K562 (cell line): Measurements from ENCODE around the gene CCDC167. TPM values are rescaled to one million over a fixed set of nuclear protein-coding genes. Genes with fewer than 3 reads are reported as not detected.

ENCODE experiments used
- ATAC-seq: fragments of 200-7000 bp; cut with Tn5 transposase; 3 replicates; pipeline ENCODE4 v1.9.1; 2020; ENCODE audit warnings: moderate library complexity
- BruUV-seq: library from RNA; stranded (reverse); fragments of 400-500 nt; replicated peaks from 2 replicates; lab custom pipeline; 2021; lab: Mats Ljungman, UMichigan
- CTCF ChIA-PET: fragments of 300-600 bp; formaldehyde crosslinking; extraction: SDS; loops from one replicate; lab custom pipeline; 2021; ENCODE audit warnings: low intra/inter-chr PET ratio; lab: Yijun Ruan, JAX
- POLR2A ChIA-PET: fragments of 300-600, 350-650 bp; sonication (Branson Sonifier 250); formaldehyde crosslinking; extraction: SDS; loops from one replicate; lab custom pipeline; 2021; ENCODE audit warnings: antibody characterized with exemption, inconsistent platforms; lab: Yijun Ruan, JAX
- DNase-seq, 4 experiments: peaks; one replicate each; pipeline versions ENCODE4 v3.0.0 to v3.0.0-alpha.2; 2011 to 2018; ENCODE audit warnings: low spot score in 3 of 4, mixed read lengths in 3 of 4; ENCODE audit errors: extremely low read depth in 1 of 4
- FAIRE-seq: peaks from 2 replicates; lab custom pipeline; 2011; peaks lifted over from hg19 to GRCh38; lab: Jason Lieb, UNC
- H2AFZ ChIP-seq: 2 replicates; pipeline ENCODE4 v1.6.0; 2011; ENCODE audit warnings: low read depth, low read length, control low read depth, inconsistent platforms
- H3K27ac ChIP-seq: fragments of 200-600 bp; 3 replicates; pipeline ENCODE4 v1.8.0; 2011; ENCODE audit warnings: low read depth, mild to moderate bottlenecking, control low read depth, inconsistent platforms, low read length, moderate library complexity, mixed read lengths; ENCODE audit errors: extremely low read depth
- H3K27me3 ChIP-seq, 2 experiments: fragments of 300-600 bp in 1 of 2; 2 replicates in 1 of 2; 3 replicates in 1 of 2; pipeline versions ENCODE4 v1.6.0 to v1.8.0; 2011; ENCODE audit warnings: inconsistent platforms in 2 of 2, low read length in 2 of 2, mild to moderate bottlenecking in 1 of 2, mixed read lengths in 1 of 2, moderate library complexity in 1 of 2; ENCODE audit not compliant: control insufficient read depth in 2 of 2, insufficient read depth in 2 of 2
- H3K36me3 ChIP-seq: fragments of 300-600 bp; 3 replicates; pipeline ENCODE4 v1.8.0; 2011; ENCODE audit warnings: mild to moderate bottlenecking, low read length, inconsistent platforms; ENCODE audit not compliant: control insufficient read depth, insufficient read depth
- H3K4me1 ChIP-seq, 2 experiments: fragments of 200-600 bp in 1 of 2; replicated peaks in 1 of 2; 2 replicates in 1 of 2; 3 replicates in 1 of 2; pipeline versions ENCODE4 v1.5.1 to v1.8.0; 2011; ENCODE audit warnings: inconsistent platforms in 2 of 2, low read length in 2 of 2, mild to moderate bottlenecking in 1 of 2, mixed read lengths in 1 of 2, moderate library complexity in 1 of 2; ENCODE audit not compliant: control insufficient read depth in 2 of 2, insufficient read depth in 2 of 2
- H3K4me2 ChIP-seq: 2 replicates; pipeline ENCODE4 v1.6.1; 2011; ENCODE audit warnings: low read length, control low read depth, inconsistent platforms, mixed read lengths; ENCODE audit not compliant: insufficient read depth
- H3K4me3 ChIP-seq: fragments of 200-600 bp; sonication (generic), shearing (Covaris generic); 2 replicates; pipeline ENCODE4 v1.5.1; 2016; ENCODE audit warnings: control low read depth, inconsistent platforms
- H3K79me2 ChIP-seq: fragments of 200-600 bp; 3 replicates; pipeline ENCODE4 v1.8.0; 2011; ENCODE audit warnings: low read length, inconsistent platforms; ENCODE audit not compliant: control insufficient read depth, insufficient read depth
- H3K9ac ChIP-seq, 2 experiments: 2 replicates each; pipeline versions ENCODE4 v1.6.0 to v1.6.1; 2011; ENCODE audit warnings: low read depth in 2 of 2, low read length in 2 of 2, control low read depth in 1 of 2, inconsistent platforms in 1 of 2, mild to moderate bottlenecking in 1 of 2, mixed read lengths in 1 of 2; ENCODE audit not compliant: insufficient read depth in 1 of 2
- H3K9me1 ChIP-seq: one replicate; pipeline ENCODE4 v1.6.0; 2011; ENCODE audit warnings: inconsistent platforms, mild to moderate bottlenecking, low read length, moderate library complexity; ENCODE audit not compliant: control insufficient read depth, insufficient read depth
- H3K9me3 ChIP-seq: replicated peaks from 2 replicates; pipeline ENCODE4 v1.5.1; 2011; ENCODE audit warnings: low read depth, low read length, inconsistent platforms; ENCODE audit not compliant: control insufficient read depth, insufficient read depth
- H4K20me1 ChIP-seq: replicated peaks from 2 replicates; pipeline ENCODE4 v1.6.1; 2011; ENCODE audit warnings: low read length, inconsistent platforms, mixed read lengths; ENCODE audit not compliant: control insufficient read depth, insufficient read depth
- BCOR ChIP-seq: fragments of 450-650 bp; IDR thresholded peaks from 2 replicates; pipeline ENCODE4 v1.6.1; 2016
- CC2D1A ChIP-seq: fragments of 450-650 bp; IDR thresholded peaks from 2 replicates; pipeline ENCODE4 v1.6.1; 2017; ENCODE audit warnings: mild to moderate bottlenecking
- KDM5B ChIP-seq: fragments of 200-600 bp; sonication (generic); IDR thresholded peaks from 2 replicates; pipeline ENCODE4 v1.6.1; 2012; ENCODE audit warnings: low read depth, mild to moderate bottlenecking, moderate library complexity, low read length, control low read depth, inconsistent platforms; ENCODE audit not compliant: insufficient replicate concordance
- STAT5B ChIP-seq: fragments of 250-450 bp; sonication (Bioruptor Pico); IDR thresholded peaks from 2 replicates; pipeline ENCODE4 v1.8.0; 2021; ENCODE audit warnings: mild to moderate bottlenecking, inconsistent platforms
- YY1 ChIP-seq, 3 experiments: IDR thresholded peaks; 2 replicates each; pipeline ENCODE4 v1.6.1; 2011; ENCODE audit warnings: low read length in 2 of 3, mild to moderate bottlenecking in 2 of 3, moderate library complexity in 2 of 3, borderline replicate concordance in 1 of 3, control low read depth in 1 of 3, low read depth in 1 of 3; ENCODE audit not compliant: insufficient read depth in 3 of 3, insufficient replicate concordance in 2 of 3, control insufficient read depth in 1 of 3, insufficient read length in 1 of 3; ENCODE audit errors: extremely low read depth in 1 of 3
- WGBS: fragments of 100-300 bp; shearing (Covaris generic); methylation state at CpG from one replicate; pipeline ENCODE4 v1.1.6; 2016; ENCODE audit warnings: low coverage, mixed read lengths; ENCODE audit not compliant: insufficient coverage; ENCODE audit errors: missing lambda C conversion rate; 5-methylcytosine and 5-hydroxymethylcytosine counted together
- in situ Hi-C: fragments of 300-500 bp; cut with MboI; formaldehyde crosslinking; loops from 4 replicates; pipeline ENCODE4 v1.15.0; 2018; ENCODE audit warnings: inconsistent platforms, mixed read lengths
- intact Hi-C: fragments of 100-400 bp; cut with micrococcal nuclease; formaldehyde crosslinking; loops from 2 replicates; pipeline ENCODE4 v1.14.2; 2022
- polyA plus RNA-seq, 8 experiments: library from polyadenylated mRNA; depleted of rRNA in 4 of 8; stranded (reverse) in 5 of 8; unstranded in 3 of 8; fragments of >200 nt; fragmentation: Nextera tagmentation in 2 of 8; fragmentation: Illumina TruSeq in 1 of 8; extraction: Ambion mirVana in 2 of 8; extraction: Trizol in 1 of 8; gene quantifications; 2 replicates each; pipeline versions ENCODE4 v1.2.1 to v1.2.3, GENCODE V29; 2011 to 2014; ENCODE audit warnings: inconsistent platforms in 1 of 8, missing spikeins in 1 of 8
- total RNA-seq, 7 experiments: library from RNA; depleted of rRNA in 6 of 7; stranded (reverse); fragments of >200 nt in 6 of 7; fragmentation: Illumina TruSeq in 2 of 7; extraction: Trizol in 2 of 7; gene quantifications; 2 replicates each; pipeline versions ENCODE4 v1.2.1 to v1.2.3, GENCODE V29; 2011 to 2021; ENCODE audit warnings: low replicate concordance in 1 of 7
- TF ChIP-seq, protein P1 (sequence below): fragments of 250-450 bp; sonication (Bioruptor Pico); IDR thresholded peaks from 2 replicates; pipeline ENCODE4 v1.6.1; 2021; ENCODE audit warnings: mild to moderate bottlenecking

The CCDC167 gene
- total and polyA plus RNA-seq, 9 of the 15 experiments (the other 6 are each of a cell fraction or from before 2014, with no cell fraction given): 26.0 to 114 (median 45.2) TPM

- no peak for ATAC-seq
- BruUV-seq: no TSS peak
- peak overlapping the region; percentile 60 for H2AFZ ChIP-seq
These were observed 3.1 kb upstream of the CCDC167 start for GRCh38 chr6:37502703-37503291.

More at GRCh38 chr6:37502703-37503291, 3.1 kb upstream of the CCDC167 start:
- ChIA-PET POLR2A (interaction anchor here (0.6 to 1.5 kb wide), 2 partner anchors 43 to 247 kb away, joined by 3 read pairs; no protein-coding TSS in a partner anchor), CTCF (interaction anchor here (0.5 kb wide), 1 partner anchor 23 kb away, joined by 5 read pairs; no protein-coding TSS in a partner anchor)
- H3K79me2 ChIP-seq: peaks cover 4% of the 10 kb centered on the region; the same call in 1 of the 3 replicates
- no peaks in the 10 kb centered on the region; the same call in 1 of the 2 replicates for H3K9me3 ChIP-seq
- H3K27me3 ChIP-seq: peaks cover 0 to 5% of the 10 kb centered on the region in 2 experiments; a peak in 1 of 5 replicates
- H3K4me3 ChIP-seq: no peak overlapping the region
- intact Hi-C loops (no loop called here), in situ Hi-C loops (no loop called here)
- 19% methylated on average over 7 of the region's 7 CpGs for WGBS
- H3K4me2 ChIP-seq: no peak overlapping the region
- no peak for FAIRE-seq
- H3K9me1 ChIP-seq: no peaks in the 10 kb centered on the region
- no peak overlapping the region for H3K9ac ChIP-seq
- H3K27ac ChIP-seq: no peak overlapping the region
- no peaks in the 10 kb centered on the region for H4K20me1 ChIP-seq
- no peak for DNase-seq
- H3K4me1 ChIP-seq: peaks cover 3 to 15% of the 10 kb centered on the region in 2 experiments; a peak in 3 of 5 replicates
- no peaks in the 10 kb centered on the region for H3K36me3 ChIP-seq
- TF ChIP-seq YY1 (IDR thresholded peaks at IDR 0.05; ENCODE audit: borderline replicate concordance in 1 of 3, control insufficient read depth in 1 of 3, extremely low read depth in 1 of 3, insufficient read depth in 3 of 3, insufficient read length in 1 of 3, insufficient replicate concordance in 2 of 3, low read depth in 1 of 3, low read length in 2 of 3) (no peak), BCOR (no peak), CC2D1A (no peak), KDM5B (no peak), STAT5B (CRISPR knock-in tag) (no peak)
- TF ChIP-seq, protein P1, sequence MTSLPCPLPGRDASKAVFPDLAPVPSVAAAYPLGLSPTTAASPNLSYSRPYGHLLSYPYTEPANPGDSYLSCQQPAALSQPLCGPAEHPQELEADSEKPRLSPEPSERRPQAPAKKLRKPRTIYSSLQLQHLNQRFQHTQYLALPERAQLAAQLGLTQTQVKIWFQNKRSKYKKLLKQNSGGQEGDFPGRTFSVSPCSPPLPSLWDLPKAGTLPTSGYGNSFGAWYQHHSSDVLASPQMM (CRISPR knock-in tag): no peak
- TF ChIP-seq, all 486 proteins: peak for 0
